SW 1271 (cell line): ENCODE measurements around the gene IRAK2.
A peak's percentile ranks its signal among the peaks of the same experiment; 100 is the strongest.

Source experiments
- DNase-seq, 2 experiments: peaks; one replicate each; lab custom pipeline; 2025; lab: John Stamatoyannopoulos, UW

The IRAK2 gene

GRCh38 chr3:10224794-10225665, 60.3 kb downstream of the IRAK2 start:
- peak; percentile 81 to 87 for DNase-seq

- no peak for DNase-seq
These were observed 61.6 kb downstream of the IRAK2 start for GRCh38 chr3:10226293-10226692.

- DNase-seq: no peak
These were observed 63.7 kb downstream of the IRAK2 start for GRCh38 chr3:10228248-10228950.

- DNase-seq: no peak
These were observed 64.9 kb downstream of the IRAK2 start for GRCh38 chr3:10229576-10229975.

GRCh38 chr3:10232137-10232536, 67.4 kb downstream of the IRAK2 start:
- no peak for DNase-seq

GRCh38 chr3:10233988-10234387, 69.3 kb downstream of the IRAK2 start:
- DNase-seq: no peak

- DNase-seq: no peak
These were observed 70.0 kb downstream of the IRAK2 start for GRCh38 chr3:10234526-10235230.

- DNase-seq: no peak
These were observed 70.8 kb downstream of the IRAK2 start for GRCh38 chr3:10235551-10235950.

GRCh38 chr3:10238345-10239183, 73.8 kb downstream of the IRAK2 start:
- DNase-seq: no peak

- DNase-seq: no peak
These were observed 76.1 kb downstream of the IRAK2 start for GRCh38 chr3:10240799-10241198.

GRCh38 chr3:10242182-10243065, 77.7 kb downstream of the IRAK2 start:
- no peak for DNase-seq

- DNase-seq: no peak
These were observed 79.3 kb downstream of the IRAK2 start for GRCh38 chr3:10244009-10244408.

GRCh38 chr3:10245081-10245712, 80.5 kb downstream of the IRAK2 start:
- no peak for DNase-seq

GRCh38 chr3:10247679-10248183, 83.0 kb downstream of the IRAK2 start:
- no peak for DNase-seq

- DNase-seq: peak; percentile 97 to 98
These were observed 83.7 kb downstream of the IRAK2 start, which contains the start of gene TATDN2 for GRCh38 chr3:10248184-10248983. TATDN2 (plus strand) TSS chr3:10248459; CDS start chr3:10249201, 742 bp downstream.

GRCh38 chr3:10248984-10249748, 84.4 kb downstream of the IRAK2 start:
- peak in 1 of 2 experiments; percentile 33 for DNase-seq

- DNase-seq: no peak
These were observed 85.1 kb downstream of the IRAK2 start for GRCh38 chr3:10249833-10250232.

GRCh38 chr3:10251006-10251405, 86.3 kb downstream of the IRAK2 start:
- DNase-seq: no peak
